ENCODE results near the gene CELF2.

Gene CELF2

DNA sequence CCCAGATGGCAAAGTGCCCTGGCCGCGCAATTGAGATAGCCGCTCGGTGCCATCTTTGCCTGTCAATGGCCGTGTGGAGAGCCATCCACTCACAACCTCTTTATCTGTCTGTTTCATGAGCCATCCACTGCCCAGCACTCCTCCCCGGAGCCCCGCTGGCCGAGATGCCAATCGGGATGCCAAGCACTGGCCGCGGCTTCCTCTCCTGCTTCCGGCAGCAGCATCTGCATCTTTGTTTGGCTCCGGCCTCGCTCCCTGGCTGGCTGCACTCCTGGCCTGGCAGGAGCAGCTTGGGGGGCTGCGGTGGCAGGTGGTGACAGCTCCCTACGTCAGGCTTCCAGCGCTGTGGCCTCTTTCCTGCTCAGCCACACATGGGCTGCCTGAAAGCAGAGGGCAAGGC lies 362.1 kb downstream of the CELF2 start:
- no peak overlapping the region for H3K23ac ChIP-seq (ENCODE audit: low read length)
- H3K56ac ChIP-seq (ENCODE audit: low read length): no peak overlapping the region
- no peak overlapping the region for H3K18ac ChIP-seq (ENCODE audit: low read length)
- H3K79me1 ChIP-seq (ENCODE audit: low read length): no peaks in the 10 kb centered on the region
- DNase-seq: no peak
- no peak overlapping the region for H3K4ac ChIP-seq (ENCODE audit: low read depth, low read length)
- H3K9ac ChIP-seq (ENCODE audit: low read length): no peak overlapping the region
- no peak overlapping the region for H3K27ac ChIP-seq (ENCODE audit: low read depth, low read length)
- no peaks in the 10 kb centered on the region for H3K36me3 ChIP-seq (ENCODE audit: control insufficient read depth, insufficient read depth, low read length)
- no CpG with 5 or more reads among the region's 17 CpGs for WGBS (ENCODE audit: extremely low coverage, insufficient coverage, low lambda C conversion rate)
- H3K79me2 ChIP-seq (ENCODE audit: control insufficient read depth, insufficient read depth, low read length): no peaks in the 10 kb centered on the region
- no peak overlapping the region for H3K4me3 ChIP-seq (ENCODE audit: low read length)
- H2BK15ac ChIP-seq (replicated peaks; ENCODE audit: low read depth): no peak overlapping the region
- H2AK5ac ChIP-seq (ENCODE audit: low read length): no peak overlapping the region
- H4K5ac ChIP-seq (ENCODE audit: low read length): no peak overlapping the region
- no peak overlapping the region for H2BK5ac ChIP-seq (ENCODE audit: low read length)
- no peak overlapping the region for H2BK120ac ChIP-seq (ENCODE audit: low read depth, low read length)
- no peaks in the 10 kb centered on the region for H3K27me3 ChIP-seq (ENCODE audit: insufficient read depth, low read length, poor library complexity)
- no peak overlapping the region for H3K4me2 ChIP-seq (ENCODE audit: low read length)
- no peak overlapping the region for H4K8ac ChIP-seq (ENCODE audit: low read depth, low read length)
- no peaks in the 10 kb centered on the region for H3K4me1 ChIP-seq (ENCODE audit: control insufficient read depth, low read depth, low read length)

DNA sequence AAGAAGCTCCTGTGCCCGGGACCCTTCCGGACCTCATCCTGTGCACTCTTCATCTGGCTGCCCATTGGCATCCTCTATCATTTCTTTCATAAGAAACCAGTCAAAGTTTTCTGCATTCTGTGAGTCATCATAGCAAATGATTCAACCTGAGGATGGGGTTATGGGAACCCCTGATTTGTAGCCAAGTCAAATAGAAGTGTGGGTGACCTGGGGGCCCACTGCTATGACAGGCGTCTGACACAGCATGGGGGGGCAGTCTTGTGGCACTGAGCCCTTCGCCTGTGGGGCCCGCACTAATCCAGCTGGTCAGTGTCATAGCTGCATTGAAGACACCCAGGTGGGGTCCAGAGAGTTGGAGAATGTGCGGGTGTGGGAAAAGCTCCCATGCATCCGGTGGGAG lies 363.4 kb downstream of the CELF2 start:
- Histone ChIP-seq H3K4me1 (ENCODE audit: control insufficient read depth, low read depth, low read length) (no peaks in the 10 kb centered on the region), H3K23ac (ENCODE audit: low read length) (no peak overlapping the region), H2BK120ac (ENCODE audit: low read depth, low read length) (no peak overlapping the region), H3K18ac (ENCODE audit: low read length) (no peak overlapping the region), H3K27ac (ENCODE audit: low read depth, low read length) (no peak overlapping the region), H3K27me3 (ENCODE audit: insufficient read depth, low read length, poor library complexity) (no peaks in the 10 kb centered on the region), H2BK15ac (replicated peaks; ENCODE audit: low read depth) (no peak overlapping the region), H3K79me1 (ENCODE audit: low read length) (no peaks in the 10 kb centered on the region), H3K4me2 (ENCODE audit: low read length) (no peak overlapping the region), H3K36me3 (ENCODE audit: control insufficient read depth, insufficient read depth, low read length) (no peaks in the 10 kb centered on the region), H3K4me3 (ENCODE audit: low read length) (no peak overlapping the region), H2AK5ac (ENCODE audit: low read length) (no peak overlapping the region), H3K9ac (ENCODE audit: low read length) (no peak overlapping the region), H2BK5ac (ENCODE audit: low read length) (no peak overlapping the region), H3K4ac (ENCODE audit: low read depth, low read length) (no peak overlapping the region), H4K5ac (ENCODE audit: low read length) (no peak overlapping the region), H3K56ac (ENCODE audit: low read length) (no peak overlapping the region), H4K8ac (ENCODE audit: low read depth, low read length) (no peak overlapping the region), H3K79me2 (ENCODE audit: control insufficient read depth, insufficient read depth, low read length) (no peaks in the 10 kb centered on the region)
- no CpG with 5 or more reads among the region's 7 CpGs for WGBS (ENCODE audit: extremely low coverage, insufficient coverage, low lambda C conversion rate)
- no peak for DNase-seq

DNA sequence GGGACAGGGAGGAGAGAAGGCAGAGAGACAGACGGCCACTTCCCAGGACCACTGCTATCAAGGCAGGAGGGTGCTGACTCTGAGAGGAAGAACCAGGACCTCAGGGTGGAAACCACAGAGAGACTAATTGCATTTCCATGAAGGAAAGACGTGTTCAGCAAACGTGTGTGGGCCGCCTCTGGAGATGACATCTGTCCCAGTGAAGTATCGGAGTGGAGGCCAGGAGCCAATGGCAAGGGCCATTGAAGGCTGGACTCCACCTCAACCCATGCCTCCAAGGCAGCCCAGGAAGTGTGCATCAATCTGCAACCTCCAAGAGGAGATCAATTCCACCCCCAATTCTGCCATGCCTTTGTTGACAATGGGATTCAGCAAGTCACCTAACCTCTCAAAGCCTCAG lies 363.8 kb downstream of the CELF2 start:
- H3K56ac ChIP-seq (ENCODE audit: low read length): no peak overlapping the region
- H3K36me3 ChIP-seq (ENCODE audit: control insufficient read depth, insufficient read depth, low read length): no peaks in the 10 kb centered on the region
- no peak overlapping the region for H3K23ac ChIP-seq (ENCODE audit: low read length)
- no peak overlapping the region for H3K27ac ChIP-seq (ENCODE audit: low read depth, low read length)
- no peaks in the 10 kb centered on the region for H3K79me2 ChIP-seq (ENCODE audit: control insufficient read depth, insufficient read depth, low read length)
- no peak overlapping the region for H4K5ac ChIP-seq (ENCODE audit: low read length)
- no peaks in the 10 kb centered on the region for H3K27me3 ChIP-seq (ENCODE audit: insufficient read depth, low read length, poor library complexity)
- no CpG with 5 or more reads among the region's 5 CpGs for WGBS (ENCODE audit: extremely low coverage, insufficient coverage, low lambda C conversion rate)
- H3K9ac ChIP-seq (ENCODE audit: low read length): no peak overlapping the region
- H3K4ac ChIP-seq (ENCODE audit: low read depth, low read length): no peak overlapping the region
- H2BK120ac ChIP-seq (ENCODE audit: low read depth, low read length): no peak overlapping the region
- DNase-seq: no peak
- no peak overlapping the region for H4K8ac ChIP-seq (ENCODE audit: low read depth, low read length)
- no peak overlapping the region for H3K4me2 ChIP-seq (ENCODE audit: low read length)
- H3K4me1 ChIP-seq (ENCODE audit: control insufficient read depth, low read depth, low read length): no peaks in the 10 kb centered on the region
- no peak overlapping the region for H3K18ac ChIP-seq (ENCODE audit: low read length)
- no peak overlapping the region for H2BK15ac ChIP-seq (replicated peaks; ENCODE audit: low read depth)
- H2AK5ac ChIP-seq (ENCODE audit: low read length): no peak overlapping the region
- no peak overlapping the region for H3K4me3 ChIP-seq (ENCODE audit: low read length)
- no peak overlapping the region for H2BK5ac ChIP-seq (ENCODE audit: low read length)
- H3K79me1 ChIP-seq (ENCODE audit: low read length): no peaks in the 10 kb centered on the region

DNA sequence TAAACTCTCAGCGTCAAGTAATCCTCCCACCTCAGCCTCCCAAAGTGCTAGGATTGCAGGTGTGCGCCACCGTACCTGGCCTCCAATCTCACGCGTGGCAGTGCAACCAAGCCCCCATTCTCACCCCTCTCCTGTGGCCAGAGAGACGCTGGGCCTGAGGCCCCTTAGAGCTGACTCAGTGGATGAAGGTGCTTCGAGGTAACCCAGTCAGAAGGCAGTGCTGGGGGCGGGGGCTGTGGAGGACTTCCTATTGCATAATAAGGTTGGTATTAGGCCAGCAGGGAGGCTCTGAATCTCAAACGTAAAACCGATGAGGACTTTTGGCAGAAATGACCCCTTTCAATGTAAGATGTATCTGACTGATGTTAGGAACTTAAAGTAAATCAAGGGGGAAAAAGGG lies 364.5 kb downstream of the CELF2 start:
- Histone ChIP-seq H3K4ac (ENCODE audit: low read depth, low read length) (no peak overlapping the region), H4K8ac (ENCODE audit: low read depth, low read length) (no peak overlapping the region), H2BK5ac (ENCODE audit: low read length) (no peak overlapping the region), H3K4me2 (ENCODE audit: low read length) (no peak overlapping the region), H2BK120ac (ENCODE audit: low read depth, low read length) (no peak overlapping the region), H2BK15ac (replicated peaks; ENCODE audit: low read depth) (no peak overlapping the region), H3K36me3 (ENCODE audit: control insufficient read depth, insufficient read depth, low read length) (no peaks in the 10 kb centered on the region), H4K5ac (ENCODE audit: low read length) (no peak overlapping the region), H2AK5ac (ENCODE audit: low read length) (no peak overlapping the region), H3K79me2 (ENCODE audit: control insufficient read depth, insufficient read depth, low read length) (no peaks in the 10 kb centered on the region), H3K4me1 (ENCODE audit: control insufficient read depth, low read depth, low read length) (no peaks in the 10 kb centered on the region), H3K23ac (ENCODE audit: low read length) (no peak overlapping the region), H3K18ac (ENCODE audit: low read length) (no peak overlapping the region), H3K9ac (ENCODE audit: low read length) (no peak overlapping the region), H3K27ac (ENCODE audit: low read depth, low read length) (no peak overlapping the region), H3K27me3 (ENCODE audit: insufficient read depth, low read length, poor library complexity) (no peaks in the 10 kb centered on the region), H3K56ac (ENCODE audit: low read length) (no peak overlapping the region), H3K4me3 (ENCODE audit: low read length) (no peak overlapping the region), H3K79me1 (ENCODE audit: low read length) (no peaks in the 10 kb centered on the region)
- no CpG with 5 or more reads among the region's 10 CpGs for WGBS (ENCODE audit: extremely low coverage, insufficient coverage, low lambda C conversion rate)
- no peak for DNase-seq

DNA sequence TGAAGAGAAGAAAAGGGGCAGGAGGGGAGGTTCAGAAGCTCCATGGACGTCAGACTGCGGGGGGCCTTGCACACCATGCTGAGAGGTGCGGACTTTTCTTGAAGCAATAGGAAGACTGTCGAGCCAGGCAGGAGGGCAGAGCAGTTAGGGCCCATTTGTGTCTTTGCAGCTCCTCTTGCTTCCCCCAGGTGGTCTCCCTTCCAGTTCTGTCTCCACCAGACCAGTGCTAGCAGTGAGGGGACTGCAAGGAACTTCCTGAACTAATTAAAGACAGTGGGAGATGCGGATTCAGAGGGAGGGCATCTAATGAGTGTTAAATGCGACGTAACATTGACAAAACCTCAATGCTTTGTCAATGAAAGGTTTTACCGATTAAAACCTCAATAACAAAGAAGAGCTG lies 368.4 kb downstream of the CELF2 start:
- DNase-seq: peak; percentile 82
- H3K79me1 ChIP-seq (ENCODE audit: low read length): no peaks in the 10 kb centered on the region
- no peak overlapping the region for H3K18ac ChIP-seq (ENCODE audit: low read length)
- no peak overlapping the region for H3K56ac ChIP-seq (ENCODE audit: low read length)
- no CpG with 5 or more reads among the region's 8 CpGs for WGBS (ENCODE audit: extremely low coverage, insufficient coverage, low lambda C conversion rate)
- no peak overlapping the region for H2BK120ac ChIP-seq (ENCODE audit: low read depth, low read length)
- no peak overlapping the region for H3K4ac ChIP-seq (ENCODE audit: low read depth, low read length)
- H2BK15ac ChIP-seq (replicated peaks; ENCODE audit: low read depth): no peak overlapping the region
- no peak overlapping the region for H4K8ac ChIP-seq (ENCODE audit: low read depth, low read length)
- H3K4me3 ChIP-seq (ENCODE audit: low read length): no peak overlapping the region
- no peaks in the 10 kb centered on the region for H3K4me1 ChIP-seq (ENCODE audit: control insufficient read depth, low read depth, low read length)
- no peaks in the 10 kb centered on the region for H3K27me3 ChIP-seq (ENCODE audit: insufficient read depth, low read length, poor library complexity)
- no peak overlapping the region for H4K5ac ChIP-seq (ENCODE audit: low read length)
- H3K79me2 ChIP-seq (ENCODE audit: control insufficient read depth, insufficient read depth, low read length): no peaks in the 10 kb centered on the region
- no peak overlapping the region for H3K23ac ChIP-seq (ENCODE audit: low read length)
- H2BK5ac ChIP-seq (ENCODE audit: low read length): no peak overlapping the region
- no peak overlapping the region for H3K4me2 ChIP-seq (ENCODE audit: low read length)
- no peaks in the 10 kb centered on the region for H3K36me3 ChIP-seq (ENCODE audit: control insufficient read depth, insufficient read depth, low read length)
- no peak overlapping the region for H3K9ac ChIP-seq (ENCODE audit: low read length)
- H3K27ac ChIP-seq (ENCODE audit: low read depth, low read length): no peak overlapping the region
- no peak overlapping the region for H2AK5ac ChIP-seq (ENCODE audit: low read length)
